ENCODE data around the gene EDRF1. TPM values are rescaled to one million over a fixed set of nuclear protein-coding genes. Genes with fewer than 3 reads are reported as not detected.
"Not testable (repeated sequence)": the region's sequence is repeated elsewhere in the genome, so short reads cannot be mapped to it uniquely, and the experiment has no call there.

EDRF1 gene
- total RNA-seq, 1 donor from 2014 or later = 15.2 TPM

DNA sequence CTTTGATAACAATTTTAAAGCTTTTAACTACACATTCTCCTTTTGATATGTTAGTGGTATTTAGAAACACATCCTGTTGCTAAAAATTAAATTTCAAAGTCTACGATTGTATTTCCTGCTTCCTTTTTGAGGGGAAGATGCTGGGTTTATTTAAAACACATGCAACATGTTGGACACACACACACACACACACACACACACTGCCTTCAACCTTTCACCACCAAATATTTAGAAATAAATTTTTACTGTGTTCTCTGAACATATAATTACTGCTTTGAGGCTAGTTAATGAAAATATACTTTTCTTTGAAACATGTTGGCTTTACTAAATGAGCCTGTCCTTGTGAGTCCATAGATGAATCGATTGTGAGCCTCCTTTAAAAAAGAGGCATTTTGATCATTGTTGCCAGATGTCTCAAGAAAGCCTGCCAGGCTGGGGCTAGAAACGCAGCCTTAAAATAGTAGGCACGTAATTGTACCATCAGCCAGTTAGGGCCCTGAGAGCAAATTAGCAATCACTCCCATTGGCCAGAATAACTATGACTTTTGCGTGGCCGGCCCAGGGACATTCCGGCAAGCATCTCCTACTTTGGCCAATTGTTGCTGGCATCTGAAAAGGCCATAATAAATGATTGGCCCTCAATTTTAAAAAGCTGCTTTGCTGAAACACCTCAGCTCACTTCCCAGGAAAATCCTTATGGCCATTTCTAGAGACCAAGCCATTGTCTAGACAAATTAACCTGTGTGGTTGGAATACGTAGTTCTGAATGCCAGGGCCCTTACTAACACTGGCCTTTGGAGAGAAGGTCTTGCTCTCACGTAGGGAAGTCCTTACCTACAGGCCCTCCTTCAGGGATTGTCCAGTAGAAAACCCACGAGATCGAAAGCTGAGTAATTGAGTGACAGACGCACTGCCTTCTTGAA is 26.6 kb upstream of the EDRF1 start:
- TF ChIP-seq, protein P1, sequence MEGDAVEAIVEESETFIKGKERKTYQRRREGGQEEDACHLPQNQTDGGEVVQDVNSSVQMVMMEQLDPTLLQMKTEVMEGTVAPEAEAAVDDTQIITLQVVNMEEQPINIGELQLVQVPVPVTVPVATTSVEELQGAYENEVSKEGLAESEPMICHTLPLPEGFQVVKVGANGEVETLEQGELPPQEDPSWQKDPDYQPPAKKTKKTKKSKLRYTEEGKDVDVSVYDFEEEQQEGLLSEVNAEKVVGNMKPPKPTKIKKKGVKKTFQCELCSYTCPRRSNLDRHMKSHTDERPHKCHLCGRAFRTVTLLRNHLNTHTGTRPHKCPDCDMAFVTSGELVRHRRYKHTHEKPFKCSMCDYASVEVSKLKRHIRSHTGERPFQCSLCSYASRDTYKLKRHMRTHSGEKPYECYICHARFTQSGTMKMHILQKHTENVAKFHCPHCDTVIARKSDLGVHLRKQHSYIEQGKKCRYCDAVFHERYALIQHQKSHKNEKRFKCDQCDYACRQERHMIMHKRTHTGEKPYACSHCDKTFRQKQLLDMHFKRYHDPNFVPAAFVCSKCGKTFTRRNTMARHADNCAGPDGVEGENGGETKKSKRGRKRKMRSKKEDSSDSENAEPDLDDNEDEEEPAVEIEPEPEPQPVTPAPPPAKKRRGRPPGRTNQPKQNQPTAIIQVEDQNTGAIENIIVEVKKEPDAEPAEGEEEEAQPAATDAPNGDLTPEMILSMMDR (IDR thresholded peaks at IDR 0.05; ENCODE audit: insufficient read depth, low read length, poor library complexity, severe bottlenecking) = no peak
- H3K4me3 ChIP-seq (ENCODE audit: low read depth, low read length) = no peak overlapping the region
- H3K27me3 ChIP-seq (ENCODE audit: control insufficient read depth, insufficient read depth, low read length) = peaks cover 18% of the 10 kb centered on the region
- H3K36me3 ChIP-seq (ENCODE audit: control insufficient read depth, insufficient read depth, low read length) = no peaks in the 10 kb centered on the region
- peak; percentile 48 for DNase-seq (ENCODE audit: low read depth)

DNA sequence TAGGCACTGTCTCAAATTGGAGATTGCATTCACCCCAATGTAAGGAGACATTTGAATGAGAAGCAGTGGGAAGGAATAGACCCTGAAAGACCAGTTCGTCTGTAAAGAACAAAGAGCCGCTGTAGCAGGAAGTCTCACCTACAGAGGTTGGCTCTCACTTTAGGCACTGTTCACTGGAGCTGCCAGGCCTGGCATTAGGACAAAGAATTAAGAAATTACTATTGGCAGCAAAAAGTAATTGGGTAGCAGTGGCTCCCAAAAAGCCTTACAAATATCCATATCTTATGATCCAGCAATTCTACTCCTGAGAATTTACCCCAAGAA is 26.0 kb upstream of the EDRF1 start:
- TF ChIP-seq, protein P1 (IDR thresholded peaks at IDR 0.05; ENCODE audit: insufficient read depth, low read length, poor library complexity, severe bottlenecking) = no peak
- DNase-seq (ENCODE audit: low read depth) = no peak
- no peak overlapping the region for H3K4me3 ChIP-seq (ENCODE audit: low read depth, low read length)
- peaks cover 24% of the 10 kb centered on the region for H3K27me3 ChIP-seq (ENCODE audit: control insufficient read depth, insufficient read depth, low read length)
- no peaks in the 10 kb centered on the region for H3K36me3 ChIP-seq (ENCODE audit: control insufficient read depth, insufficient read depth, low read length)

DNA sequence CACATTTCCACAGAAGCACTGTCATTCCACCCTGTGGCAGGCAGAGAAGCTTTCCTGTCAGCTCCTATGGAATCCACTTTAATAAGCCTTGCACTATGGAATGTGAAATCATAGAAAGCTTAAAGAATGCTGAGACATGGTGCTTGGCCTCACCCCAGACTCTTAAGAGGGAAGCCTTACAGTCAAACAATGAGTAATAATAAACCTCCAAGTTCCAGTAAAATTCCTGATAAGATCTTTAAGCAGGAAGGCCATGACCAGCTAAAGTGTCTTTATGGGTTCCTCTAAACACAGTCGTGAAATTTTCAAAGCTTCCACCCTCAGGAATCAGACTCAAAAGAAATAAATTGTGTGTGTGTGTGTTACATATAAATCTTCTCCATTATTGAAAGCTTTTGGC is 24.6 kb upstream of the EDRF1 start:
- H3K4me3 ChIP-seq (ENCODE audit: low read depth, low read length) = no peak overlapping the region
- no peak for DNase-seq (ENCODE audit: low read depth)
- H3K27me3 ChIP-seq (ENCODE audit: control insufficient read depth, insufficient read depth, low read length) = peaks cover 27% of the 10 kb centered on the region
- TF ChIP-seq, protein P1 (IDR thresholded peaks at IDR 0.05; ENCODE audit: insufficient read depth, low read length, poor library complexity, severe bottlenecking) = no peak
- no peaks in the 10 kb centered on the region for H3K36me3 ChIP-seq (ENCODE audit: control insufficient read depth, insufficient read depth, low read length)

DNA sequence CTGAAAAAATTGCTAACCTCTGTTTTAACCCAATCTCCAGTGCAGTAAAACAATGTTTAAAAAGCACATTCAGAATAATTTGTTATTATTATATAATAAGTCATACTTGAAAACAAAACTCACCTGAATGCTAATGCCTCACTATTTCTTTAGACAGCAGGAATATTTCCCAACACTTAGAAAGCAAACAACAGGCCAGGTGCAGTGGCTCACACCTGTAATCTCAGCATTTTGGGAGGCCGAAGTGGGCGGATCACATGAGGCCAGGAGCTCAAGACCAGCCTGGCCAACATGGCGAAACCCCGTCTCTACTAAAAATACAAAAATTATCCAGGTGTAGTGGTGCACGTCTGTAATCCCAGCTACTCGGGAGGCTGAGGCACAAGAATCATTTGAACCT is 22.6 kb upstream of the EDRF1 start:
- not testable (repeated sequence) for H3K36me3 ChIP-seq (ENCODE audit: control insufficient read depth, insufficient read depth, low read length); H3K4me3 ChIP-seq (ENCODE audit: low read depth, low read length); DNase-seq (ENCODE audit: low read depth)
- peaks cover 25% of the 10 kb centered on the region for H3K27me3 ChIP-seq (ENCODE audit: control insufficient read depth, insufficient read depth, low read length)

DNA sequence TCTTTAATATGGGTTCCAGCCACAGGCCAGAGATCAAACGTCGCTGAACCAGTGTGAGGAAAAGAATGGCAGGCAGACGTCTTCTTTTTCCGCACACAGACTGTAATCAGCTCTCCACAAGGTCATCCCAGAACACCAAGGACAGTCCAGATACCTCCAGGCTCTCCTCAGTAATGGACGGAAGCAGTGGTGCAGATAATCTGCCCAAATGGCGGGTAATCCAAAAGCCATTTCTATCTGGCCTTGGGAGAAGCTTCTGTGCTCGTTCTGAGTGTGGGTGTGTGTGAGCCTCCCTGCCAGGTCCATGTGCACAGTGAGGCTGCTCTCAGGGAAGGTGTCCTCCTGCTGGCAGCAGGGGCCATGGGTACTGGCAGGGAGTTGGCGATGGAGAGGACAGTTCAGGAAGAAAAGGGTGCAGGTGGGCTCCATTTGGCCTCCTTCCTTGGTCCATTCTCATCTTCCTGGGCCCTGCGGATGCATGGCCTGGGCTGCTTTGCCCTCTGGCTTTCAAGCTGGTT is 21.0 kb upstream of the EDRF1 start:
- Histone ChIP-seq H3K36me3 (ENCODE audit: control insufficient read depth, insufficient read depth, low read length) (no peaks in the 10 kb centered on the region), H3K4me3 (ENCODE audit: low read depth, low read length) (no peak overlapping the region), H3K27me3 (ENCODE audit: control insufficient read depth, insufficient read depth, low read length) (peaks cover 25% of the 10 kb centered on the region)
- TF ChIP-seq, protein P1 (IDR thresholded peaks at IDR 0.05; ENCODE audit: insufficient read depth, low read length, poor library complexity, severe bottlenecking) = no peak
- no peak for DNase-seq (ENCODE audit: low read depth)

DNA sequence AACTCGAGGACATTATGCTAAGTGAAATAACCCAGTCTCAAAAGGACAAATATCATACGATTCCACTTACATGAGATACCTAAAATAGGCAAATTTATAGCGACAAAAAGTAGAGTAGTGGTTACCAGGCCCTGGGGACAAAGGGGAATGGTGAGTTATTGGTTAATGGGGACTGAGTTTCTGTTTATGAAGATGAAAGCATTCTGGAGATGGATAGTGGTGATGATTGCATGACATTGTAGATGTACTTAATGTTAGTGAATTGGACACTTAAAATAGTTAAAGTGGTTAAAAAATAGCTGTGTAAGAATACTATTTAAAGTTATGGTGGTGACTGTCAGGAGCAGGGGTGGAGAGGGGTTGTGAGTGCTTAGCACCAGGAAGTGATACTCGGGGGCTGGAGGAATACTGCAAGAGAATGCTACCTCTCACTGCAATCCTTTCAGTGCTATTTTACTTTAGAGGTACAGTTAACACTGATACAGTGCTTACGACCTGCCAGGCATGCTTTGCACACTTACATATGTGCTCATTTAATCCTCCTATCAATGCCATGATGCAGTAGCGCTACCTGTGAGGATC is 19.9 kb upstream of the EDRF1 start:
- no peaks in the 10 kb centered on the region for H3K36me3 ChIP-seq (ENCODE audit: control insufficient read depth, insufficient read depth, low read length)
- DNase-seq (ENCODE audit: low read depth) = no peak
- TF ChIP-seq, protein P1 (IDR thresholded peaks at IDR 0.05; ENCODE audit: insufficient read depth, low read length, poor library complexity, severe bottlenecking) = no peak
- H3K4me3 ChIP-seq (ENCODE audit: low read depth, low read length) = no peak overlapping the region
- peaks cover 25% of the 10 kb centered on the region for H3K27me3 ChIP-seq (ENCODE audit: control insufficient read depth, insufficient read depth, low read length)

Data from kidney epithelial cell (primary cell).